HG03103 (cell line): ENCODE data around the gene USP44.
"Not testable (repeated sequence)": the region's sequence is repeated elsewhere in the genome, so short reads cannot be mapped to it uniquely, and the experiment has no call there.

Source experiments
- ATAC-seq: cut with Tn5 transposase; IDR thresholded peaks from one replicate; pipeline ENCODE4 v1.9.1; 2021; ENCODE audit warnings: low read depth; ENCODE audit not compliant: unreplicated experiment

Gene USP44

DNA sequence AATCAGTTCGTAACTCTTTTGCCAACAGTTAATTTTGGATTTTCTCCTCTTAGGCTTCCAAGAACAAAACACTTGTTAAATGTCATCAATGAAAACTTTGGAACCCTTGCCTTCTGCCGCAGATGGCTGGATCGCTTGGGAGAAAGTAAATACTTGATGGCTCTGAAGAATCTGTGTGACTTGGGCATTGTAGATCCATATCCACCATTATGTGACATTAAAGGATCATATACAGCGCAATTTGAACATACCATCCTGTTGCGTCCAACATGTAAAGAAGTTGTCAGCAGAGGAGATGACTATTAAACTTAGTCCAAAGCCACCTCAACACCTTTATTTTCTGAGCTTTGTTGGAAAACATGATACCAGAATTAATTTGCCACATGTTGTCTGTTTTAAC lies 37.7 kb downstream of the USP44 start:
- no peak for ATAC-seq

- ATAC-seq, result no peak
Observed at GRCh38 chr12:95511977-95512376, 39.3 kb downstream of the USP44 start.

DNA sequence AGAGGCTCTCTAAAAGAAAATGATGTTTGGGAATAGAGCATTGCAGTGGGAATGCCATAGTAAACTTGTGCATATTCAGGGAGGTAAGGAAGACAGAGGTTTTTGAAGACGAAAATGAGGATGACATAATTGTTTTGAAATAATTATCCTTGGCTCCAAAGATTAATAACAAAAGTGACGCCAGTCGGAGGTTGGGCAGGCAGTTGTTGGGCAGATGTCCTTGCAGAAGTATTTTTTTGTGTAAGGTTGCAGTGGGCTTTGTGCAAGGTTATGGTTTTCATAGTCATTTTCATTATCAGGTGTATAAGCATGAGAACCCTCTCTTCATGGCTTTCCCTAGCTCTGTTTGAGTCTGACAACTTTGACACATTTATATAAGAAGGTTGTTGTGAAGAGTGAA lies 42.0 kb downstream of the USP44 start:
- no peak for ATAC-seq

- ATAC-seq, result no peak
Observed at GRCh38 chr12:95506707-95507523, 44.4 kb downstream of the USP44 start.

- ATAC-seq, result no peak
Observed at GRCh38 chr12:95505039-95505438, 46.2 kb downstream of the USP44 start.

GRCh38 chr12:95504140-95504539 lies 47.1 kb downstream of the USP44 start:
- no peak for ATAC-seq

DNA sequence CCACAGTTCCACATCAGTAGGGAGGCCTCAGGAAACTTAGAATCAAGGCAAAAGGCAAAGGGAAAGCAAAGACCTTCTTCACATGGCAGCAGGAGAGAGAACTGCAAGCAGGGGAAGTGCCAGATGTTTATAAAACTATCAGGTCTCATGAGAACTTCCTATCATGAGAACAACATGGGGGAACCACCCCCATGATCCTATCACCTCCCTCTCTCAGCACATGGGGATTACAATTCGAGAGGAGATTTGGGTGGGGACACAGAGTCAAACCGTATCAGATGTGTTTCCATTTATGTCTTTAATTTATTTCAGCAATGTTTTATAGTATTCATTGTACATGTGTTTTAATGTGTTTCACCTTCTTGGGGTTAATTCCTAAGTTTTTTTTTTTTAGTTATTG lies 51.5 kb downstream of the USP44 start:
- no peak for ATAC-seq

DNA sequence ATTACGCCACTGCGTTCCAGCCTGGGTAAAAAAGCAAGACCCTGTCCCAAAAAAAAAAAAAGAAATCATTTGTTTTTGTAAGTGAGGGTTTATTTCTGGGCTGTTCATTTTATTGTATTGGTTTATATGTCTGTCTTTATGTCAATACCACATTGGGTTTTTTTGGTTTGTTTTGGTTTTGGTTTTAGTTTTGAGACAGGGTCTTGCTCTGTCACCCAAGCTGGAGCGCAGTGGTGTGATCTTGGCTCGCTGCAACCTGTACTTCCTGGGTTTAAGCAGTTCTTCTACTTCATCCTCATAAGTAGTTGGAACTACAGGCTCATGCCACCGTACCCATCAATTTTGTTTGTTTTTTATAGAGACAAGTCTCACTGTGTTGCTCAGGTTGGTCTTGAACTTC lies 52.3 kb downstream of the USP44 start:
- ATAC-seq, result no peak

DNA sequence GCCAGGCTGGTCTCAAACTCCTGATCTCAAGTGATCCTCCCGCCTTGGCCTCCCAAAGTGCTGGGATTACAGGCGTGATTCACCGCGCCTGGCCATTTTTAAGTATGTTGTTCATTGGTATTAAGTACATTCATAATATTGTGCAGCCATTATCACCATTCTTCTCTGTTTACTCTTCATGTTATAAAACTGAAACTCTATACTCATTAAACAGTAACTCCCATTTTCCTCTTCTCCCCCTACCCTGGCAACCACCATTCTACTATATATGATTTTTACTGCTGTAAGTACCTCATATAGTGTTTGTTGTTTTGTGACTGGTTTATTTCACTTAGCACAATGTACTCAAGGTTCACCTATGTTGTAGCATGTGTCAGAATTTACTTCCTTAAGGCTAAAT lies 54.2 kb downstream of the USP44 start:
- ATAC-seq, result no peak

GRCh38 chr12:95495433-95495832 lies 55.8 kb downstream of the USP44 start:
- no peak for ATAC-seq

- ATAC-seq, result no peak
Observed at GRCh38 chr12:95494888-95495287, 56.4 kb downstream of the USP44 start.

DNA sequence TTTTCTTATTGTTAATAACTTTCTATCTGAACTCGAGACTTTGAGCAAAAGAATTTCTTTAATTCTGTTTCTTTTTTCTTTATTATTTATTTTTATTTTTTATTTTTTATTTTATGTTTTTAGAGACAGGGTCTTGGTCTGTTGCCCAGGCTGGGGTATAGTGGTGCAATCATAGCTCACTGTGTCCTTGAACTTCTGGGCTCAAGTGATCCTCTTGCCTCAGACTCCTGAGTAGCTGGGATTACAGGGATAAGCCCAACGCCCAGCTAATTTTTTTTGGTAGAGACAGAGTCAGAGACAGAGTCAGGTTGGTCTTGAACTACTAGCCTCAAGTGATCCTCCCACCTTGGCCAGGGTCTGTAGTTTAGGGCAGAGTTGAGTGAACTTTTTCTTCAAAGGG lies 58.8 kb downstream of the USP44 start:
- no peak for ATAC-seq

DNA sequence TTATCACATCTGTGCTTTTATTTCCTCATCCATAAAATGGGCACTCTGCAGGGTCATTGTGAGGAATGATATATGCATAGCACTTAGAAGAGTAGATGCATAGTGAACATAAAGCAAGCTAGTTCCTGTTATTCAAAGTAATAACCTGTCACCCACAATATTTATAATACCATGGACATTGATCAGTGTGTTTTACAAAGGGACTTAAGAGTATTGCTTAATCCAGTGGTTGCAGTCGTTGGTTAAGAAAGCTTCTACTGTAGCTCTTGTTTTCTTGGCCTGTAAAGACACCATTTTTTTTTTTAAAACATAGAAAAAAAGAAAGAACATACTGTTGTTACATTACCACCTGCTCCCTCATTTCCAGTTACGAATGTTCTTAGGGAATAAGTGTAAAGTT lies 64.3 kb downstream of the USP44 start:
- ATAC-seq, result no peak

GRCh38 chr12:95484524-95484923 lies 66.8 kb downstream of the USP44 start:
- no peak for ATAC-seq

GRCh38 chr12:95482564-95482963 lies 68.7 kb downstream of the USP44 start:
- not testable (repeated sequence) for ATAC-seq

GRCh38 chr12:95481888-95482287 lies 69.4 kb downstream of the USP44 start:
- ATAC-seq, result no peak

- no peak for ATAC-seq
Observed at GRCh38 chr12:95481072-95481471, 70.2 kb downstream of the USP44 start.

DNA sequence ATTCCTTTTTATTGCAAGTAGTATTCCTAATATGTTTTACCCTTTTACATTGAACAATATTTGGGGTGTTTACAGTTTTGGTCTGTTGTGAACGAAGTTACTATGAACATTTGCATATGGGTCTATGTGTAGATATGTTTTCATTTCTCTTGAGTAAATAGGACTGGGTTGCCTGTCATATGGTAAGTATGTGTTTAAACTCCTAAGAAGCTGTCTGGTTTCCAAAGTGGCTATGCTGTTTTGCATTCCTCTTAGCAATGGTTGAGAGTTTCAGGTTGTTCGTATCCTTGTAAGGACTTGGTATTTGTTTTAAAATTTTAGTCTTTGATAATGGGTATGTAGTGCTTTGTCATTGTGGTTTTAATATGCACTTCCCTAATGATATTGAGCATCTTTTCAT lies 71.0 kb downstream of the USP44 start:
- no peak for ATAC-seq

- ATAC-seq, result no peak
Observed at GRCh38 chr12:95474660-95474958, 76.7 kb downstream of the USP44 start.

DNA sequence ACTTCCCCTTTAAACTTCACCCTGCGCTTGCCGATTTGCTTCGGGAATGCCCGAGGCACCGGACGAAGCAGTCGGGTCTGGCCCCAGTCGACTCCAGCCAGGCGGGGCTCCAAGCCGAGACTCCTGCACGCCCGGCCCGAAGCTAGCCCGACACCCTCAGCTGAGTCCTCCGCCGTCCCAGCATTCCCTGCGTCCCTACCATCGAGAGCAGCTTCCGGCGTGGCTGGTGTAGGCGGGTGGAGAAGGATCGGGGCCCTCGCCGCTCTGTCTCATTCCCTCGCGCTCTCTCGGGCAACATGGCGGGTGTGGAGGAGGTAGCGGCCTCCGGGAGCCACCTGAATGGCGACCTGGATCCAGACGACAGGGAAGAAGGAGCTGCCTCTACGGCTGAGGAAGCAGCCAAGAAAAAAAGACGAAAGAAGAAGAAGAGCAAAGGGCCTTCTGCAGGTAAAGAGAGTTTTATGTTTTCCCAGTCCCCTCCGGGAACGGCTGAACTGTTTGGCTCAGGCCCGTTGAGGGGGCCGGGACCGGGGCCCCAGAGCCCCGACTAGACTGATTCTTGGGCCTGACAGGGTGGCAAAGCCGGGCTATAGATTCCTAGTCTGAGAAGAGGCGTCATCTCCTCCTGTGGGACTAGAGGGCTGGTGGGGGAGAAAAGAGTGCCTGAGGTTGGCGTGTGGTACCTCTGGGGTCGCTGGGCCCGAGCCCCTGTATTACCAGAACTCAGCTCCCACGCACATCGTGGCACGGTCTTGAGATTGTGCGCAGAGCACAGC lies 77.2 kb downstream of the USP44 start, which contains the start of gene METAP2:
METAP2 (plus strand) TSS at position 269 of the 776 bp plus-strand sequence; CDS start at position 297, 28 bp downstream.
- peak; percentile 98 for ATAC-seq

DNA sequence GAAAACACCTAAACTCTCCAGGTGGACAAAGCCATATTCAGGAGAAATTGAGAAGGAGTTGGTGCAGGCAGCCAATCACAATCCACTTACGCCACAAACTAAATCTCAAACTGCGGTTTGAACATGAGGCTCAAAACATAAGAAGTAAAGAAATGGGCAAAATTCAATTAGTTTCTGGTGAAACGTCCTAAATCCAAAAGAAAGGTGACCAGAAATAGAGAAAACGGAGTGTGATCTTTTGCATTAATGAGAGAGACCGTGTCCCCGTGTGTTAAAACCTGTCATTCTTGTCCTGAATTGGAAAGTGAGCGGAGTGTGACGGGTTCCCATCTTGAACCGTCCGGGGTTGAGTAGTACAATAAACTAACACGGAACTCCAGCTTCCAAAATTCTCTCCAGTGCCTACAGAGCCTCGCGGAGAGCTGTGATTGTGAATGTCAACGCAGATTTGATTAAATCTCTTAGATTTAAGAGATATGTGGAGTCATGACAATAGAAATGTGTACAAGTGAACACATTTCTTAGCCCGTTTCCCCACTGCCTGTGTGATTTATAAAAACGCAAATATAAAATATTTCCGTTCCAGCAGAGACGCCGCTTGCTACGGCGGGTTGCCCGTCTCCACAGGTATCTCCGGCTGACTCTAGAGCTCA lies 77.9 kb downstream of the USP44 start:
- ATAC-seq, result peak; percentile 31
